ENCODE data around the gene VAC14. TPM values are rescaled to one million over a fixed set of nuclear protein-coding genes. Genes with fewer than 3 reads are reported as not detected.

The VAC14 gene
- total RNA-seq, 1 donor from 2014 or later = 18.4 TPM

- FAIRE-seq (no peak), DNase-seq (ENCODE audit: low read depth) (peak; percentile 67)
- peaks cover 1% of the 10 kb centered on the region for H3K36me3 ChIP-seq (ENCODE audit: control insufficient read depth, insufficient read depth, low read length)
- no peak overlapping the region for H3K4me3 ChIP-seq (ENCODE audit: low read depth, low read length)
- no peak for TF ChIP-seq CTCF (IDR thresholded peaks at IDR 0.05; ENCODE audit: insufficient read depth, low read length, severe bottlenecking)
- H3K27me3 ChIP-seq (ENCODE audit: control insufficient read depth, insufficient read depth, low read length) = no peaks in the 10 kb centered on the region
Observed at GRCh38 chr16:70694088-70694867, 106.7 kb downstream of the VAC14 start.

- no peaks in the 10 kb centered on the region for H3K36me3 ChIP-seq (ENCODE audit: control insufficient read depth, insufficient read depth, low read length)
- FAIRE-seq = no peak
- TF ChIP-seq CTCF (IDR thresholded peaks at IDR 0.05; ENCODE audit: insufficient read depth, low read length, severe bottlenecking) = no peak
- no peak overlapping the region for H3K4me3 ChIP-seq (ENCODE audit: low read depth, low read length)
- H3K27me3 ChIP-seq (ENCODE audit: control insufficient read depth, insufficient read depth, low read length) = no peaks in the 10 kb centered on the region
- no peak for DNase-seq (ENCODE audit: low read depth)
Observed at GRCh38 chr16:70692873-70693671, 107.9 kb downstream of the VAC14 start.

- FAIRE-seq (no peak), DNase-seq (ENCODE audit: low read depth) (no peak)
- Histone ChIP-seq H3K4me3 (ENCODE audit: low read depth, low read length) (no peak overlapping the region), H3K27me3 (ENCODE audit: control insufficient read depth, insufficient read depth, low read length) (no peaks in the 10 kb centered on the region), H3K36me3 (ENCODE audit: control insufficient read depth, insufficient read depth, low read length) (no peaks in the 10 kb centered on the region)
- no peak for TF ChIP-seq CTCF (IDR thresholded peaks at IDR 0.05; ENCODE audit: insufficient read depth, low read length, severe bottlenecking)
Observed at GRCh38 chr16:70692130-70692872, 108.7 kb downstream of the VAC14 start.

- Histone ChIP-seq H3K27me3 (ENCODE audit: control insufficient read depth, insufficient read depth, low read length) (no peaks in the 10 kb centered on the region), H3K36me3 (ENCODE audit: control insufficient read depth, insufficient read depth, low read length) (no peaks in the 10 kb centered on the region), H3K4me3 (ENCODE audit: low read depth, low read length) (no peak overlapping the region)
- FAIRE-seq (no peak), DNase-seq (ENCODE audit: low read depth) (no peak)
- TF ChIP-seq CTCF (IDR thresholded peaks at IDR 0.05; ENCODE audit: insufficient read depth, low read length, severe bottlenecking) = no peak
Observed at GRCh38 chr16:70691223-70692129, 109.5 kb downstream of the VAC14 start.
